HEK293 (cell line): Measurements from ENCODE around the gene GGA1.

Source experiments
- KLF16 ChIP-seq: fragments of 450-650 bp; formaldehyde crosslinking; IDR thresholded peaks from 2 replicates; pipeline ENCODE4 v1.5.1; 2017; ENCODE audit warnings: missing biosample characterization, missing genetic modification characterization
- PBX3 ChIP-seq: sonication (generic); formaldehyde crosslinking; IDR thresholded peaks from 2 replicates; pipeline ENCODE4 v1.8.1; 2022; ENCODE audit warnings: mild to moderate bottlenecking, moderate library complexity, missing genetic modification reagents
- ZNF18 ChIP-seq: fragments of 450-650 bp; formaldehyde crosslinking; IDR thresholded peaks from 2 replicates; pipeline ENCODE4 v1.5.1; 2016; ENCODE audit warnings: missing biosample characterization, missing genetic modification characterization
- ZNF239 ChIP-seq: fragments of 450-650 bp; formaldehyde crosslinking; IDR thresholded peaks from 2 replicates; pipeline ENCODE4 v1.5.1; 2016; ENCODE audit warnings: missing biosample characterization, missing genetic modification characterization
- ZNF266 ChIP-seq: fragments of 450-650 bp; formaldehyde crosslinking; IDR thresholded peaks from 2 replicates; pipeline ENCODE4 v1.5.1; 2016; ENCODE audit warnings: missing biosample characterization, missing genetic modification characterization, low read depth
- ZNF311 ChIP-seq: fragments of 450-650 bp; formaldehyde crosslinking; IDR thresholded peaks from 2 replicates; pipeline ENCODE4 v1.5.1; 2017; ENCODE audit warnings: missing biosample characterization, missing genetic modification characterization, borderline replicate concordance
- ZNF518A ChIP-seq: fragments of 450-650 bp; formaldehyde crosslinking; conservative IDR thresholded peaks from 2 replicates; pipeline ENCODE4 v1.5.1; 2016; ENCODE audit warnings: low read depth, missing biosample characterization, missing genetic modification characterization
- ZNF530 ChIP-seq: fragments of 450-650 bp; formaldehyde crosslinking; IDR thresholded peaks from 2 replicates; pipeline ENCODE4 v1.5.1; 2016; ENCODE audit warnings: low read depth, missing biosample characterization, missing genetic modification characterization
- ZNF629 ChIP-seq: fragments of 450-650 bp; formaldehyde crosslinking; IDR thresholded peaks from 2 replicates; pipeline ENCODE4 v1.5.1; 2017; ENCODE audit warnings: missing biosample characterization, missing genetic modification characterization
- ZNF660 ChIP-seq: fragments of 450-650 bp; IDR thresholded peaks from 2 replicates; pipeline ENCODE4 v1.5.1; 2018; ENCODE audit warnings: missing biosample characterization, mild to moderate bottlenecking, missing genetic modification characterization
- ZNF701 ChIP-seq: fragments of 450-650 bp; formaldehyde crosslinking; IDR thresholded peaks from 2 replicates; pipeline ENCODE4 v1.5.1; 2016; ENCODE audit warnings: missing biosample characterization, missing genetic modification characterization

Gene GGA1

GRCh38 chr22:37681556-37682049, 73.0 kb downstream of the GGA1 start (continued):
- TF ChIP-seq ZNF518A (tag by site-specific recombination), result no peak
- 0 out of 2 replicates have a peak, but pooled peaks have one; percentile 56 for TF ChIP-seq ZNF660
- TF ChIP-seq KLF16 (tag by site-specific recombination), result no peak
- TF ChIP-seq ZNF239 (tag by site-specific recombination), result no peak
- no peak for TF ChIP-seq ZNF701 (tag by site-specific recombination)
- no peak for TF ChIP-seq PBX3 (CRISPR knock-in tag)
- no peak for TF ChIP-seq ZNF311 (tag by site-specific recombination)
- no peak for TF ChIP-seq ZNF530
- no peak for TF ChIP-seq ZNF18 (tag by site-specific recombination)
- TF ChIP-seq ZNF629, result 0 out of 2 replicates have a peak, but pooled peaks have one; percentile 31
- TF ChIP-seq ZNF266 (tag by site-specific recombination), result no peak
